GM19463 (cell line): ENCODE measurements around the gene KDR.

Experiments
- ATAC-seq: cut with Tn5 transposase; IDR thresholded peaks from one replicate; pipeline ENCODE4 v1.9.1; 2021; ENCODE audit warnings: mild to moderate bottlenecking, moderate library complexity; ENCODE audit not compliant: unreplicated experiment

Gene KDR

GRCh38 chr4:55124322-55125076 lies 896 bp downstream of the KDR start:
- ATAC-seq: no peak

DNA sequence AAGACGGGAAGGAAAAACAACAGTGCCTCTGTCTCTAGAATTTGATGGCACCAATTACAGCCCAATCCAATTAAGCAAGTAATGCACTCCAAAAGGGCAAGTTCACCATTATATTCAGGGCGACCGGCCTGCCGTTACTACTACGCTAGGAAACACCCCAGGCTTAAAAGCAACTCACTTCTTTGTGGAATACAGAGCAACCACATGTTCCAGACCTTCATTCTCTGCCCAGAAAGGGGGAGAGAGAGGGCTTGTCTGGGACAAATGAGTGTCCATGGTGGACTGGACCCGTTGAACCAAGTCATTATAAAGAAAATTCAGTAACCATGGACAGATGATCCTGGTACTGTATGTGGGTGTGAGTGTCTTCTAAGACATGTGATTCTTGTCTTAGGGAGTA lies 1.6 kb downstream of the KDR start:
- no peak for ATAC-seq

- no peak for ATAC-seq
Measured at GRCh38 chr4:55122235-55122634, 3.2 kb downstream of the KDR start.

- ATAC-seq: no peak
Measured at GRCh38 chr4:55121246-55121645, 4.1 kb downstream of the KDR start.

DNA sequence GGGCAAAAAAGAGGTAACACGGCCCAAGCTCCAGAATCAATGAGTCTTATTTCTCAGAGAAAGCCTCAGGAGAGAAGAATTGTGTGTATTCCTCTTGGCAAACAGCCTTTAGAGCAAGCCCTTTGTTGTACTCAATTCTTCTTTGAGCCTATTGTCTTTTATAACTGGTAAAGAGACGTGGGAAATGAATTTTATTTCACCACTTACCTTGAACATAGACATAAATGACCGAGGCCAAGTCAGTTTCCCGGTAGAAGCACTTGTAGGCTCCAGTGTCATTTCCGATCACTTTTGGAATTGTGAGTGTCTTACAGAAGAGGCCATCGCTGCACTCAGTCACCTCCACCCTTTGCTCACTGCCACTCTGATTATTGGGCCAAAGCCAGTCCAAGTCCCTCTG lies 7.0 kb downstream of the KDR start:
- ATAC-seq: no peak

DNA sequence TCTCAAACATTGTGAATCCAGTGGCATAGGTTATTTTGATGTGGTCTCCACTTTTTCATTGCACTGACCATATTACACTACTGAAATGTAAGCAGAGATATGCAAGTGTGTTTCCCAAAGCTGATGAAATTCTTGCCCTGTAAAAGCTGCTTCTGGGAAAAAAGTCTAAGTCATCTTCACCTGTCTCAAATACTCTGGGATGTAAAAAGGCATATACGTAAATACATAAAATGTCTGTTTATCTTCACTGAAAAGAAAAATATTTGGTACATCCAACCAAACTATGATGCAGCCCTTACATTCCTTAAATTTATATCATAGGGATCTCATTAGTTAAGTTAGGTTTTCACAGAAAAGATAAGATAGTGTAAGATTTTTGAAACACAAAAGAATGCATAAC lies 7.9 kb downstream of the KDR start:
- ATAC-seq: no peak

- ATAC-seq: no peak
Measured at GRCh38 chr4:55116450-55116849, 8.9 kb downstream of the KDR start.

DNA sequence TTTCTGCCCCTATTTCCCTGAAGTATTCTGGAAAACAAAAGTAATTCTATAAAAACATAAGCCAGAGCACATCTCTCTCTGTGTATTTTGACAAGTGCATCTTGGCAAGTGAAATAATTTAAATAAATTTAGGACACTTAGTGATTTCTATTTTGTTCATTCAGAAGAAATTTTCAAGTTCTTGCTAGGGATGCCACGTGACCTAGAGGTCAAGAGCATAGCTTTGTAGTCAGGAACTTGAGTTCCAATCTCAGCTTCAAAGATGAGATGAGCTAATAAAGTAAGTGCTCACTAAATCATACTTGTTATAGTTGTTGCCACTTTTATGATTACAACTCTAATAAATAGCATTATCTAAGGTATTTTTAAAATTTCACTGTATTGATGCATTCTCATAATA lies 13.8 kb downstream of the KDR start:
- no peak for ATAC-seq

DNA sequence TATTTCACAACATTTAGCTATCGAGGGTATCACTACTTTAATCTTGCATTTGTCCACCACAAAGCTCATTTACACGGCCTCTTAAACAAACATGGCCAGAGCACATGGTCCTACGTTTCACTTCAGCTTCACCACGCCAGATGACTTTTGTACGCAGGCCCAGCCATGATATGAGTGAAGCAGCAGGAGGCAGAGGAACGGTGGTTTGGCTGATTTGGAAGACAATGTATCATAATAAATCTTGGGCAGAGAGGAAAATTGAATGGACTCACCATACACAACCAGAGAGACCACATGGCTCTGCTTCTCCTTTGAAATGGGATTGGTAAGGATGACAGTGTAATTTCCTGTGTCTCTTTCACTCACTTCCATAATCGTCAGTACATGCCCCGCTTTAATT lies 15.3 kb downstream of the KDR start:
- no peak for ATAC-seq

DNA sequence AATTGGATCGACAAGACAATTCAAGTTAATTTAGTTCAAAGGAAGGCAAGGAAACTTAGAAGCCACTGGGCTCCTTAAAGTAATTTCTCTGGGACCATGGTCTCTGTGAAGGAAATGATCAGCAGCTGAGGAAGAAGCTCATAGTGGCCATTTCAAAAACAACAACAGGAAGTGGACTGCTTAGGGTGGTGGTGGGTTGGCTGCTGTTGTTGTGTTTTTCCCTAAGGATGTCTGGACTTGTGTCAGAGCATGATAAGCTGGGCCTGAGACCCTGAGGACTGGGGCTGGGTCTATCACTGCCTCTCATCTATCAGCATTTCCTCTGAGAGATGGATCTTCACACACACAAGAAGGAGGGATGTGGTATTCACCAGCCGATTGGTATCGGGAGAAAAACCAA lies 18.3 kb downstream of the KDR start:
- ATAC-seq: no peak

DNA sequence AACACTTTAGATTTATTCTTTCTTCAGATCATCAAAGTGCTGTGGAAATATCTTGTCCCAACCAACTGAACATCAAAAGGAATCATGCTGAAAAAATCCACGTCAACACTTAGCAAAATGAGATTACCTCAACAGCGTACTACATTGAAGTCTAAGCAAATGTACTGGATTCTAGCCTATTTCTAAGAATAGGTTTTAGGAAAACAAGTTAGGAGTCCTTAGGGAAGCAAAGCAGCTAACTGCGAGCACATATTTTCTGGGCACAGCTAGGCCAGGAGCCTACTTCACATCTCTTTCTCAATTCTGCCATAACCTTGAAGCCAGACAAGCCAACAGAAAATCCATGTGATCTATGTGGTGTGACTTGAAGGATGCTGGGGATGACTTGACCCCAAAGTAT lies 22.2 kb downstream of the KDR start:
- ATAC-seq: no peak

DNA sequence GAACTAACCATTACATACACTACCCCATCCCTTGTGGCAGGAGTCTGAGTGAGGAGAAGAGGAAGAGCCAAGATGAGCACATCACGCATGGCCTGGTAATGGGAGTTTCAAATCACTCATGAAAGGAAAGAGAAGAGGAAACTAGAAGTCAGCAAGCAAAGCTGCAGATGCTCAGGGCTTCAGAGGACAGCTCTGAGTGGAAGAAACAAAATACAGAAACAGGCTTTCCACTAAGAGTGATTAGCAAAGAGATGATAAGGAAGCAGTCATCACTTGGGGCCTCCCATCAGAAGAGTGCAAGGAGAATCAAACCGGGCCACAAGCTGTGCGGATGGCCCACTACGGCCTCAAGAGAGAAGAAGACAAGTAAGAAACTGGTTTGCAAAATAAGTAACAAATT lies 25.6 kb downstream of the KDR start:
- ATAC-seq: no peak

- ATAC-seq: no peak
Measured at GRCh38 chr4:55098456-55099204, 26.8 kb downstream of the KDR start.

- ATAC-seq: no peak
Measured at GRCh38 chr4:55096619-55097018, 28.8 kb downstream of the KDR start.

DNA sequence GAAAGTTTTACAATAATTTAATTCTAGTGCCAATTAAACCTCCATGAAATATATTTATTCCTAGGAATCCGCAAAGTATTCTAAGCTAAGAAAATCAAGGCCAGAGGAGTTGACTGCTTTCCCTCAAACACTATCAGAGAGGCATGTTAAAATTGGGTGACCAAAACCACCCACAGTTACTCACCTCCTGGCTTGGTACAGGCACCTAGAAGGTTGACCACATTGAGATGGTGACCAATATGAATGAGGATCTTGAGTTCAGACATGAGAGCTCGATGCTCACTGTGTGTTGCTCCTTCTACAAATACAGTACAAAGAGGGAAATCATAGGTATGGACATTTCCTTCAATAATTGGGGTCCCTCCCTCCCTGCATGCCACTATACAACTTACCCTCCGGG lies 29.4 kb downstream of the KDR start:
- ATAC-seq: no peak

DNA sequence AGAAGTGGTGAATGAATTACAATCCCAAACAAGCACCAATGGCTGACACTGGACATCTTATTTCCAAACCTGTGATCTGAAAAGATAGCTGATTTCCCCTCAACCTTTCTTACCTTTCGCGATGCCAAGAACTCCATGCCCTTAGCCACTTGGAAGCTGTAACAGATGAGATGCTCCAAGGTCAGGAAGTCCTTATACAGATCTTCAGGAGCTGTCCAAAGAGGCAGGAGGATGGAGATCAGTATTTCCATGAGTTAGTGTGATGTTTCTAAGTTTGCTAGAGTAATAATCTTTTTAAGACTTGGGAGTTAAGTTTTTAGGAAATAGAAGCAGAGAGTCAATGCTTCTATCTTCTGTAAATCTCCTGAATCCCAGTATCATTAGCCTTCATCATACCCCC lies 32.9 kb downstream of the KDR start:
- no peak for ATAC-seq

DNA sequence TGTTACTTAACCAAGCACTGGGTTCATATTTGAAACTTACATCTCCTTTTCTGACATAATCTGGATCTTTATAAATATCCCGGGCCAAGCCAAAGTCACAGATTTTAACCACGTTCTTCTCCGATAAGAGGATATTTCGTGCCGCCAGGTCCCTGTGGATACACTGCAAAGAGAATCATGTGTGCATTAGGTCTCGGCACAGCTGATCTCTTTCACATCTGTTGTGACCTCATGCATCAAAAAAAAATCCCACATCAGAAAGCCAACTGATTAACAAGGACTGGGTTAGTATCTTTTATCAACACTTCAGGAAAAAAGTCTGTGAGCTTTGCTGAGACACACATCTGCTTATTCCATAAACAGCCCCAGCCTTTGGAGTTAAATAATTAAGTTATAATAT lies 35.5 kb downstream of the KDR start:
- no peak for ATAC-seq

DNA sequence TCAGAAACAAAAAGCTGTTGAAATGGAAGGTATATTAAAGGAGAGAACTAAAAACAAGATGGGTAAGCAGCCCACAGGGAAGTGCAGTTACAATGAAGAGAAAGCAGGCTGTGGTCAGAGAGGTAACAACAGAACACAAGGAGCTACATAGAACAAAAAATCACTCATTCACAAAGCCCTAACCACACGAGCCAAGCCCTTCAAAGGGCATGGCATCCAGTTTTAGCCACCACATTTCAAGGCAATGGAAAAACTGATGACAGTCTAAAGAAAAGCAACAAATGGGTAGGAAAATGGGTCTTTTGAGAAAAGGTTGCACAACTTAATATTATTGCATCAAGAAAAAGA lies 37.5 kb downstream of the KDR start:
- no peak for ATAC-seq

- no peak for ATAC-seq
Measured at GRCh38 chr4:55087009-55087912, 38.1 kb downstream of the KDR start.

- ATAC-seq: no peak
Measured at GRCh38 chr4:55086578-55086977, 38.8 kb downstream of the KDR start.

- ATAC-seq: no peak
Measured at GRCh38 chr4:55083735-55084134, 41.7 kb downstream of the KDR start.

- no peak for ATAC-seq
Measured at GRCh38 chr4:55082756-55083155, 42.6 kb downstream of the KDR start.
